ENCODE measurements around the gene SGCD. TPM values are rescaled to one million over a fixed set of nuclear protein-coding genes. Genes with fewer than 3 reads are reported as not detected.

SGCD gene
- total and polyA plus RNA-seq, 2 of the 4 experiments (the other 2 are of a cell fraction) = 5.8 to 10.6 TPM

DNA sequence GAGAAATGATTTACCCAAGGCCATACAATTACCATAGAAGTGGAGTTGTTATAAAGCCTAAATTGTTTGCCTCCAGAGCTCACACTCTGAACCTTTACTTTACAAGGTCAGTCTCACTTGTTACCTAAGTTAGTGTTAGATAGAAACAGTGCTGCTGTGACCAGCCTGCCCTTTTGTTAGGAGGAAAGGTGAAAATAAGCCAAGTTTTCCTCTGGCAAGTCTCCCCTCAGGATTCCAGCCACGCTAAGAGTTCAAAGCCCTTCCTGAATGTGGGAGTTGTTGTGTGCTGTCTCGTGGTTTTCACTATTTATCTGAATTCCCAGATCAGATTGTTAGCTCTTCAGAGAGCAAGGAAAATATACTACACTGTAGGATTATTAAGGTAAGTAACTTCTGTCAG is 260.0 kb downstream of the SGCD start:
- in situ Hi-C loops (cut with MboI; ENCODE audit: low sequenced_read_pairs) (no loop called here), intact Hi-C loops (cut with micrococcal nuclease) (no loop called here), dilution Hi-C loops (cut with HindIII; ENCODE audit: low sequenced_read_pairs, unreplicated experiment) (no loop called here)
- Histone ChIP-seq H3K23ac (ENCODE audit: low read depth, low read length) (no peak overlapping the region), H2BK120ac (ENCODE audit: low read depth, low read length) (no peak overlapping the region), H3K18ac (ENCODE audit: low read depth, low read length) (no peak overlapping the region), H4K5ac (ENCODE audit: low read depth, low read length) (no peak overlapping the region), H3K27ac (ENCODE audit: insufficient read depth, low read length) (no peak overlapping the region; the same call in 1 of the 2 replicates), H3K4me3 (ENCODE audit: insufficient read depth, low read depth, low read length) (no peak overlapping the region), H3K9me3 (ENCODE audit: control insufficient read depth, insufficient read depth, low read length) (no peaks in the 10 kb centered on the region), H2AK9ac (replicated peaks; ENCODE audit: low read depth, low read length, poor library complexity) (no peak overlapping the region), H3K4me1 (ENCODE audit: control insufficient read depth, insufficient read depth, low read length) (peaks cover 6% of the 10 kb centered on the region), H2BK5ac (ENCODE audit: low read depth, low read length, poor library complexity, severe bottlenecking) (no peak overlapping the region), H3K27me3 (ENCODE audit: control insufficient read depth, insufficient read depth, low read length) (no peaks in the 10 kb centered on the region), H3K14ac (replicated peaks; ENCODE audit: low read depth, low read length) (no peak overlapping the region), H3K4ac (ENCODE audit: low read depth, low read length) (no peak overlapping the region), H4K20me1 (ENCODE audit: insufficient read depth, low read length) (no peaks in the 10 kb centered on the region), H3K56ac (ENCODE audit: extremely low read depth, insufficient read depth, low read length) (no peak overlapping the region), H4K8ac (ENCODE audit: low read depth in 2 of 2, low read length in 2 of 2) (no peak overlapping the region), H3K79me1 (ENCODE audit: low read depth in 1 of 2, low read length in 2 of 2) (no peaks in the 10 kb centered on the region), H4K91ac (ENCODE audit: insufficient read depth, low read depth, low read length) (no peak overlapping the region), H3K36me3 (ENCODE audit: control insufficient read depth, insufficient read depth, low read length) (peaks cover 4% of the 10 kb centered on the region; the same call in 1 of the 2 replicates), H3K9ac (ENCODE audit: low read depth, low read length) (no peak overlapping the region), H3K9me1 (ENCODE audit: insufficient read depth, low read length) (no peaks in the 10 kb centered on the region), H2BK20ac (ENCODE audit: low read depth, low read length) (no peak overlapping the region), H2BK15ac (ENCODE audit: low read depth, low read length) (no peak overlapping the region), H3K4me2 (ENCODE audit: low read depth, low read length) (no peak overlapping the region), H2AFZ (replicated peaks; ENCODE audit: low read length, poor library complexity) (no peak overlapping the region), H2AK5ac (ENCODE audit: low read depth, low read length) (no peak overlapping the region)
- no peak for DNase-seq
- no TSS peak for BruUV-seq (replicated peaks)
- ChIA-PET POLR2A (ENCODE audit: unreplicated experiment) (no interaction called here), CTCF (no interaction called here)
- WGBS, 2 experiments (ENCODE audit: extremely low coverage in 2 of 2, insufficient read length in 1 of 2) = no CpG with 5 or more reads among the region's 2 CpGs
- TF ChIP-seq SMC3 (IDR thresholded peaks at IDR 0.05; ENCODE audit: low read depth, low read length) (no peak), POLR2A (IDR thresholded peaks at IDR 0.05; ENCODE audit: low read depth, low read length) (no peak), CHD1 (IDR thresholded peaks at IDR 0.05; ENCODE audit: low read depth, low read length) (no peak), RFX5 (IDR thresholded peaks at IDR 0.05; ENCODE audit: low read depth, low read length) (no peak), USF2 (IDR thresholded peaks at IDR 0.05; ENCODE audit: low read depth, low read length) (no peak), RAD21 (IDR thresholded peaks at IDR 0.05; ENCODE audit: low read length) (no peak), CEBPB (IDR thresholded peaks at IDR 0.05; ENCODE audit: low read depth, low read length) (no peak), BHLHE40 (IDR thresholded peaks at IDR 0.05; ENCODE audit: low read depth, low read length) (no peak), RCOR1 (IDR thresholded peaks at IDR 0.05; ENCODE audit: insufficient replicate concordance, low read length) (no peak), NFE2L2 (IDR thresholded peaks at IDR 0.05; ENCODE audit: low read depth, low read length) (no peak), MXI1 (IDR thresholded peaks at IDR 0.05; ENCODE audit: borderline replicate concordance, low read depth, low read length) (no peak), FOS (IDR thresholded peaks at IDR 0.05; ENCODE audit: low read depth, low read length) (no peak)
- no peak for ATAC-seq (ENCODE audit: low read depth)

All from IMR-90 (cell line).